Measurements from ENCODE around the gene KCNC3.

KCNC3 gene

DNA sequence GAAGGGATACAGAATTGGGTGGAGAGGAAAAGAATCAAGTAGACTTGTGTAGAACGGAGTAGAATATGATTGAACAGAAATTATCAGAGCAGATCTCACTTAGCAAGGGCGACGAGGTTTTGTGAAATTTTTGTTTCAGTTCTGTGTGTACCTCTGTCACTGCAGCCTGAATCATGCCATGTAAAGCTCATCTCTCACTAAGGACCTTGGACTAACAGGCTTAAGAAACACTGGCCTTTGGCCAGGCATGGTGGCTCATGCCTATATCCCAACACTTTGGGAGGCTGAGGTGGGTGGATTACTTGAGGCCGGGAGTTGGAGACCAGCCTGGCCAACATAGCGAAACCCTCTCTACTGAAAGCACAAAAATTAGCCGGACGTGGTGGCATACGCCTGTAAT is 63.1 kb downstream of the KCNC3 start:
- TF ChIP-seq ZFX (IDR thresholded peaks at IDR 0.05; ENCODE audit: borderline replicate concordance): no peak
- TF ChIP-seq, protein P1, sequence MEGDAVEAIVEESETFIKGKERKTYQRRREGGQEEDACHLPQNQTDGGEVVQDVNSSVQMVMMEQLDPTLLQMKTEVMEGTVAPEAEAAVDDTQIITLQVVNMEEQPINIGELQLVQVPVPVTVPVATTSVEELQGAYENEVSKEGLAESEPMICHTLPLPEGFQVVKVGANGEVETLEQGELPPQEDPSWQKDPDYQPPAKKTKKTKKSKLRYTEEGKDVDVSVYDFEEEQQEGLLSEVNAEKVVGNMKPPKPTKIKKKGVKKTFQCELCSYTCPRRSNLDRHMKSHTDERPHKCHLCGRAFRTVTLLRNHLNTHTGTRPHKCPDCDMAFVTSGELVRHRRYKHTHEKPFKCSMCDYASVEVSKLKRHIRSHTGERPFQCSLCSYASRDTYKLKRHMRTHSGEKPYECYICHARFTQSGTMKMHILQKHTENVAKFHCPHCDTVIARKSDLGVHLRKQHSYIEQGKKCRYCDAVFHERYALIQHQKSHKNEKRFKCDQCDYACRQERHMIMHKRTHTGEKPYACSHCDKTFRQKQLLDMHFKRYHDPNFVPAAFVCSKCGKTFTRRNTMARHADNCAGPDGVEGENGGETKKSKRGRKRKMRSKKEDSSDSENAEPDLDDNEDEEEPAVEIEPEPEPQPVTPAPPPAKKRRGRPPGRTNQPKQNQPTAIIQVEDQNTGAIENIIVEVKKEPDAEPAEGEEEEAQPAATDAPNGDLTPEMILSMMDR (IDR thresholded peaks at IDR 0.05): no peak
- peak overlapping the region; percentile 42 for H3K27ac ChIP-seq

DNA sequence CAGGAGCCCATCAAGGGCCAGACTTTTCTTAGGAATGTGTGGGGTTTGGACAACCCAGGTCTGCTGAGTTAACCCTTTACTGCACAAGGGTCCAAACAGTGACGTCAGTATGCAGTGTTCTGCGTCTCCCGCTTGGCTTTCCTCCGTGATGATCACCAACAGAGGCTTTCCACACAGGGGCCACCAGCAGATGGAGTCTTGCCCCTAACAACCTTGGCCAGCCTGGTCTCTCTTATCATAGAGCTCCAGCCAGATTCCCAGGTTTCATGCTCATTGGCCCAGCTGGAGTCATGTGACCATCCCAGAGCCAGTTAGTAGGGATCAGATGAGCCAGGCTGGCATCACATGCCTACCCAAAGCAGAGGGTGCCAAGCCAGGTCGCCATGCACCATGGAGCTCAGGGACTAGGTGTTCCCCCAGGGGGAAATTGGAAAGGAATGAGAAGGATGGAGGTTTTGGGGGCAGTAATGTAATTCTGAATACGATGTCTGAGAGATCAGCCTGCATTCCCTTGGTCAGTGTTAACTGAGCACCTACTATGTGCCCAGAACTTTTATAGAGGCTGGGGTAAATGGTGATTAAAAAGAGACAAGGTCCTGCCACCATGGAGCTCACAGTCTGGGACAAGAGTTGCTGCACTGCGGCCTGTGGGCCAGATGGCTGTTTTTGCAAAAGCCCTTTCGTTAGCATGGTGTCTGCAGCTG is 64.5 kb downstream of the KCNC3 start:
- TF ChIP-seq, protein P1 (IDR thresholded peaks at IDR 0.05): no peak
- TF ChIP-seq ZFX (IDR thresholded peaks at IDR 0.05; ENCODE audit: borderline replicate concordance): no peak
- no peak overlapping the region for H3K27ac ChIP-seq

- no peak overlapping the region for H3K27ac ChIP-seq
- TF ChIP-seq, protein P1 (IDR thresholded peaks at IDR 0.05): no peak
- no peak for TF ChIP-seq ZFX (IDR thresholded peaks at IDR 0.05; ENCODE audit: borderline replicate concordance)
These were observed 66.0 kb downstream of the KCNC3 start for GRCh38 chr19:50263176-50263575.
